ENCODE measurements around the gene OSBPL8.
"Not testable (repeated sequence)": the region's sequence is repeated elsewhere in the genome, so short reads cannot be mapped to it uniquely, and the experiment has no call there.

Gene OSBPL8

DNA sequence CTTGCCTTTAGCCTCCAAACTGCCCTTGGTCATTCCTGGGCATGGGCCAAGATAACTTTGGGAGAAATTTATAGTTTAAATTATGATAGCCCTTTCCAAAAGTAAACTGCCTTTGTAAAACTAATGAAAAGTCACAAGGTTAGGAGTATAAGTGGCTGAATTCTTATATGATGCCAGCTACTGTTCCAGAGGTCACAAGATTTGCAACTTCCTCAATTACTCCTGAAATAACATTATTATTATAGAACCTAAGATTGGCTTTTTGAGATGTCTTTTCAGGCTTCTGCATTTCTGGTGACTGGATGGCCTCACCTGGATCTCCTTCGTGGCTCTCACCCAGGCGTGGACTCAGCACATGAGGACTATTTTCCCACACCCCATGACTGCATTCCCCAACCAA is 55.0 kb downstream of the OSBPL8 start:
- H4K20me1 ChIP-seq (ENCODE audit: low read depth, low read length), result no peaks in the 10 kb centered on the region
- TF ChIP-seq, protein P1, sequence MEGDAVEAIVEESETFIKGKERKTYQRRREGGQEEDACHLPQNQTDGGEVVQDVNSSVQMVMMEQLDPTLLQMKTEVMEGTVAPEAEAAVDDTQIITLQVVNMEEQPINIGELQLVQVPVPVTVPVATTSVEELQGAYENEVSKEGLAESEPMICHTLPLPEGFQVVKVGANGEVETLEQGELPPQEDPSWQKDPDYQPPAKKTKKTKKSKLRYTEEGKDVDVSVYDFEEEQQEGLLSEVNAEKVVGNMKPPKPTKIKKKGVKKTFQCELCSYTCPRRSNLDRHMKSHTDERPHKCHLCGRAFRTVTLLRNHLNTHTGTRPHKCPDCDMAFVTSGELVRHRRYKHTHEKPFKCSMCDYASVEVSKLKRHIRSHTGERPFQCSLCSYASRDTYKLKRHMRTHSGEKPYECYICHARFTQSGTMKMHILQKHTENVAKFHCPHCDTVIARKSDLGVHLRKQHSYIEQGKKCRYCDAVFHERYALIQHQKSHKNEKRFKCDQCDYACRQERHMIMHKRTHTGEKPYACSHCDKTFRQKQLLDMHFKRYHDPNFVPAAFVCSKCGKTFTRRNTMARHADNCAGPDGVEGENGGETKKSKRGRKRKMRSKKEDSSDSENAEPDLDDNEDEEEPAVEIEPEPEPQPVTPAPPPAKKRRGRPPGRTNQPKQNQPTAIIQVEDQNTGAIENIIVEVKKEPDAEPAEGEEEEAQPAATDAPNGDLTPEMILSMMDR (IDR thresholded peaks at IDR 0.05; ENCODE audit: insufficient read depth, low read length, poor library complexity, severe bottlenecking), result no peak
- TF ChIP-seq EZH2phosphoT487 (conservative IDR thresholded peaks at IDR 0.05; ENCODE audit: low read length), result no peak
- H3F3A ChIP-seq (ENCODE audit: insufficient read depth), result no peaks in the 10 kb centered on the region
- H3K27me3 ChIP-seq (ENCODE audit: low read length), result no peaks in the 10 kb centered on the region
- H3K4me2 ChIP-seq (ENCODE audit: low read depth, low read length, poor library complexity, severe bottlenecking), result no peak overlapping the region
- H3K9me2 ChIP-seq (replicated peaks; ENCODE audit: insufficient read depth, low read length), result no peaks in the 10 kb centered on the region
- no peak overlapping the region for H3K27ac ChIP-seq (ENCODE audit: low read depth, low read length)
- no peak overlapping the region for H2AFZ ChIP-seq (ENCODE audit: low read depth, low read length, severe bottlenecking)
- H3K9ac ChIP-seq (ENCODE audit: low read length), result no peak overlapping the region
- H3K4me3 ChIP-seq (ENCODE audit: insufficient read depth, low read length, poor library complexity, severe bottlenecking), result no peak overlapping the region
- no peaks in the 10 kb centered on the region for H3K36me3 ChIP-seq (ENCODE audit: low read length)
- peaks cover 7% of the 10 kb centered on the region for H3K79me2 ChIP-seq (ENCODE audit: insufficient read depth, low read length)
- no peaks in the 10 kb centered on the region for H3K9me3 ChIP-seq (ENCODE audit: insufficient read depth, low read length)

DNA sequence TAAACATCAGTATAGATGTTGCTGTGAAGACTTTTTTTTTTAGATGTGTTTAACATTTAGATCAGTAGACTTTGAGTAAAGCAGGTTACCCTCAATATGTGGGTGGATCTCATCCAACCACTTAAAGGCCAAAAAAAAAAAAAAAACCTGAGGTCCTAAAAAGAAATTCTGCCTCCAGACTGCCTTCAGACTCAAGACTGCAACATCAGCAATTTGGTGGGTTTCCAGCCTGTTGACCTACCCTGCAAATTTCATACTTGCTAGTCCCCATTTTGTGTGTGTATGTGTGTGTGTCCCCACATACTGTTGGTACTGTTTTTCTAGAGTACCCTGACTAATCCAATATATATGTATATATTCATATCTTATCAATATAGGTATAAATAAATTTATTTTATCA is 55.6 kb downstream of the OSBPL8 start:
- H3K36me3 ChIP-seq (ENCODE audit: low read length), result no peaks in the 10 kb centered on the region
- H3K4me2 ChIP-seq (ENCODE audit: low read depth, low read length, poor library complexity, severe bottlenecking), result no peak overlapping the region
- H3K9me3 ChIP-seq (ENCODE audit: insufficient read depth, low read length), result no peaks in the 10 kb centered on the region
- H3K9me2 ChIP-seq (replicated peaks; ENCODE audit: insufficient read depth, low read length), result no peaks in the 10 kb centered on the region
- H3K4me3 ChIP-seq (ENCODE audit: insufficient read depth, low read length, poor library complexity, severe bottlenecking), result no peak overlapping the region
- no peak overlapping the region for H2AFZ ChIP-seq (ENCODE audit: low read depth, low read length, severe bottlenecking)
- TF ChIP-seq, protein P1 (IDR thresholded peaks at IDR 0.05; ENCODE audit: insufficient read depth, low read length, poor library complexity, severe bottlenecking), result no peak
- no peak for TF ChIP-seq EZH2phosphoT487 (conservative IDR thresholded peaks at IDR 0.05; ENCODE audit: low read length)
- no peaks in the 10 kb centered on the region for H4K20me1 ChIP-seq (ENCODE audit: low read depth, low read length)
- H3K9ac ChIP-seq (ENCODE audit: low read length), result no peak overlapping the region
- H3K27me3 ChIP-seq (ENCODE audit: low read length), result no peaks in the 10 kb centered on the region
- no peaks in the 10 kb centered on the region for H3F3A ChIP-seq (ENCODE audit: insufficient read depth)
- H3K27ac ChIP-seq (ENCODE audit: low read depth, low read length), result no peak overlapping the region
- H3K79me2 ChIP-seq (ENCODE audit: insufficient read depth, low read length), result peaks cover 4% of the 10 kb centered on the region

DNA sequence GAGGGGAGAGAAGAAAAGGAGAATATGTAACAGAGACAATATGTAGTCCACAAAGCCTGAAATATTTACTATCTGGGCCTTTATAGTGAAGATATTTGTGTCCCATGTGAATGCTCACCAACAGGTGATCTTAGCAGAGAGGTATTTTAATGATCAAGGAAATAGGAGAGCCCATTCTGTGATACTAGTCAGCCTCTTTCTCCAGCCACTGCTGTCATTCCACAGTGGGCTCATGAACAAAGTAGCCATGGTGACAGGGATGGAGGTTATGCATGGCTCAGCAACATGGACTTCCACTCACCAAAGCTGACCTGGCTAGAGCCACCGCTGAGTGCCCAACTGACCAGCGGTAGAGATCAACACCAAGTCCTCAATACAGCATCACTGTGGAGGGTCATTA is 58.2 kb downstream of the OSBPL8 start:
- H3K4me2 ChIP-seq (ENCODE audit: low read depth, low read length, poor library complexity, severe bottlenecking), result no peak overlapping the region
- no peak overlapping the region for H3K4me3 ChIP-seq (ENCODE audit: insufficient read depth, low read length, poor library complexity, severe bottlenecking)
- no peak overlapping the region for H3K9ac ChIP-seq (ENCODE audit: low read length)
- H3K79me2 ChIP-seq (ENCODE audit: insufficient read depth, low read length), result no peaks in the 10 kb centered on the region
- H3K36me3 ChIP-seq (ENCODE audit: low read length), result no peaks in the 10 kb centered on the region
- no peaks in the 10 kb centered on the region for H3K9me2 ChIP-seq (replicated peaks; ENCODE audit: insufficient read depth, low read length)
- H3K9me3 ChIP-seq (ENCODE audit: insufficient read depth, low read length), result no peaks in the 10 kb centered on the region
- H3K27ac ChIP-seq (ENCODE audit: low read depth, low read length), result no peak overlapping the region
- no peak overlapping the region for H2AFZ ChIP-seq (ENCODE audit: low read depth, low read length, severe bottlenecking)
- H4K20me1 ChIP-seq (ENCODE audit: low read depth, low read length), result no peaks in the 10 kb centered on the region
- TF ChIP-seq, protein P1 (IDR thresholded peaks at IDR 0.05; ENCODE audit: insufficient read depth, low read length, poor library complexity, severe bottlenecking), result no peak
- no peak for TF ChIP-seq EZH2phosphoT487 (conservative IDR thresholded peaks at IDR 0.05; ENCODE audit: low read length)
- H3K27me3 ChIP-seq (ENCODE audit: low read length), result no peaks in the 10 kb centered on the region
- H3F3A ChIP-seq (ENCODE audit: insufficient read depth), result no peaks in the 10 kb centered on the region

DNA sequence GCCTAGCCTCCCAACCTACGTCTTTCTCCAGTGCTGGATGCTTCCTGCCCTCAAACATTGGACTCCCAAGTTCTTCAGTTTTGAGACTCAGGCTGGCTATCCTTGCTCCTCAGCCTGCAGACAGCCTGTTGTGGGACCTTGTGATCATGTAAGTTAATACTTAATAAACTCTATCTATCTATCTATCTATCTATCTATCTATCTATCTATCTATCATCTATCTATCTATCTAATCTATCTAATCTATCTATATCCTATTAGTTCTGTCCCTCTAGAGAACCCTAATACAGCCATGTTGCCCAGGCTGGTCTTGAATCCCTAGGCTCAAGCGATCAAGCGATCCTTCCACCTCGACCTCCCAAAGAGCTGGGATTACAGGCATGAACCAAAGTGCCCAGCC is 60.4 kb downstream of the OSBPL8 start:
- not testable (repeated sequence) for H3K79me2 ChIP-seq (ENCODE audit: insufficient read depth, low read length); H3K27me3 ChIP-seq (ENCODE audit: low read length); H3K27ac ChIP-seq (ENCODE audit: low read depth, low read length); H3K36me3 ChIP-seq (ENCODE audit: low read length); H3K9me2 ChIP-seq (replicated peaks; ENCODE audit: insufficient read depth, low read length); H3K9me3 ChIP-seq (ENCODE audit: insufficient read depth, low read length); H3K4me3 ChIP-seq (ENCODE audit: insufficient read depth, low read length, poor library complexity, severe bottlenecking); H3K4me2 ChIP-seq (ENCODE audit: low read depth, low read length, poor library complexity, severe bottlenecking); H2AFZ ChIP-seq (ENCODE audit: low read depth, low read length, severe bottlenecking); H3K9ac ChIP-seq (ENCODE audit: low read length); H3F3A ChIP-seq (ENCODE audit: insufficient read depth); H4K20me1 ChIP-seq (ENCODE audit: low read depth, low read length)
